Thoracic aorta endothelial cell (primary cell): ENCODE data around the gene RASIP1. TPM values are rescaled to one million over a fixed set of nuclear protein-coding genes. Genes with fewer than 3 reads are reported as not detected.

Experiments
- total RNA-seq: library from RNA; depleted of rRNA; stranded (reverse); fragments of >200 nt; gene quantifications from 2 replicates; pipeline ENCODE4 v1.2.3, GENCODE V29; 2012

Gene RASIP1
- 59.7 and 82.9 TPM in 2 replicates for total RNA-seq

GRCh38 chr19:48740164-48740972 lies at the start of gene RASIP1:
TSS of gene RASIP1 (minus strand) at chr19:48740610. CDS start at chr19:48740282, 328 bp downstream.

GRCh38 chr19:48755084-48755641 lies 14.8 kb upstream of the RASIP1 start, which contains the start of gene FGF21:
TSS of gene FGF21 (plus strand) at chr19:48755524. CDS start at chr19:48756237, 713 bp downstream.

GRCh38 chr19:48752496-48753365 lies 12.3 kb upstream of the RASIP1 start, which contains the start of gene FUT1:
TSS of gene FUT1 (minus strand) at chr19:48752641. CDS start at chr19:48751281, 1,360 bp downstream.

GRCh38 chr19:48746738-48747575 lies 6.5 kb upstream of the RASIP1 start, which contains the start of gene IZUMO1:
TSS of gene IZUMO1 (minus strand) at chr19:48746909. CDS start at chr19:48745859, 1,050 bp downstream.

GRCh38 chr19:48719263-48720171 lies 20.9 kb downstream of the RASIP1 start, which contains the start of gene MAMSTR:
TSS of gene MAMSTR (minus strand) at chr19:48719725. CDS start at chr19:48719031, 694 bp downstream.

GRCh38 chr19:48695743-48696352 lies 44.6 kb downstream of the RASIP1 start, which contains the start of gene FUT2:
TSS of gene FUT2 (plus strand) at chr19:48695971. CDS start at chr19:48702957, 6,986 bp downstream.

GRCh38 chr19:48672994-48673393 lies 67.4 kb downstream of the RASIP1 start, which contains the start of gene NTN5:
TSS of gene NTN5 (minus strand) at chr19:48673017. CDS start at chr19:48670986, 2,031 bp downstream.

Other genes starting within 250 kb of the RASIP1 start
- gene LMTK3, start 228.8 kb downstream of the RASIP1 start, total RNA-seq, result under 0.01 and 0.22 TPM in 2 replicates
- gene SULT2B1, start 188.4 kb downstream of the RASIP1 start, total RNA-seq, result not detected in 2 replicates
- not detected in 2 replicates for gene SPACA4, start 133.9 kb downstream of the RASIP1 start, total RNA-seq
- 0.27 and 0.57 TPM in 2 replicates for gene FAM83E, start 125.5 kb downstream of the RASIP1 start, total RNA-seq
- 1,558 and 1,662 TPM in 2 replicates for gene RPL18, start 121.4 kb downstream of the RASIP1 start, total RNA-seq
- 11.3 and 11.7 TPM in 2 replicates for gene SPHK2, start 121.1 kb downstream of the RASIP1 start, total RNA-seq
- 0.80 and 1.3 TPM in 2 replicates for gene DBP, start 103.2 kb downstream of the RASIP1 start, total RNA-seq
- 0.27 and 1.2 TPM in 2 replicates for gene CA11, start 94.4 kb downstream of the RASIP1 start, total RNA-seq
- gene NTN5, start 67.6 kb downstream of the RASIP1 start, total RNA-seq, result not detected in 2 replicates
- gene FUT2, start 44.6 kb downstream of the RASIP1 start, total RNA-seq, result not detected in 2 replicates
- 0.27 and 0.43 TPM in 2 replicates for gene MAMSTR, start 20.9 kb downstream of the RASIP1 start, total RNA-seq
- gene IZUMO1, start 6.3 kb upstream of the RASIP1 start, total RNA-seq, result 0.40 and 0.43 TPM in 2 replicates
- gene FUT1, start 12.0 kb upstream of the RASIP1 start, total RNA-seq, result 5.5 and 7.2 TPM in 2 replicates
- not detected in 2 replicates for gene FGF21, start 14.9 kb upstream of the RASIP1 start, total RNA-seq
- gene BCAT2, start 70.4 kb upstream of the RASIP1 start, total RNA-seq, result 34.8 and 44.5 TPM in 2 replicates
- 2.7 and 6.2 TPM in 2 replicates for gene HSD17B14, start 95.9 kb upstream of the RASIP1 start, total RNA-seq
- 4.4 and 5.6 TPM in 2 replicates for gene PLEKHA4, start 128.0 kb upstream of the RASIP1 start, total RNA-seq
- 35.7 and 43.0 TPM in 2 replicates for gene PPP1R15A, start 131.8 kb upstream of the RASIP1 start, total RNA-seq
- 0.40 TPM in 1 of 2 replicates, not detected in the other for gene TULP2, start 158.1 kb upstream of the RASIP1 start, total RNA-seq
- 193 and 203 TPM in 2 replicates for gene NUCB1, start 159.7 kb upstream of the RASIP1 start, total RNA-seq
- gene DHDH, start 193.1 kb upstream of the RASIP1 start, total RNA-seq, result not detected in 2 replicates
- 81.7 and 89.2 TPM in 2 replicates for gene BAX, start 214.3 kb upstream of the RASIP1 start, total RNA-seq
- 1,330 and 1,646 TPM in 2 replicates for gene FTL, start 224.7 kb upstream of the RASIP1 start, total RNA-seq